SK-N-SH (cell line): ENCODE results near the gene ACADS. TPM values are rescaled to one million over a fixed set of nuclear protein-coding genes. Genes with fewer than 3 reads are reported as not detected.

Source experiments
- CTCF ChIA-PET: fragments of 300-600, 350-600 bp; formaldehyde crosslinking; extraction: SDS; loops from one replicate; lab custom pipeline; 2021; lab: Yijun Ruan, JAX
- POLR2A ChIA-PET: fragments of 350-600 bp; sonication (Branson Sonifier 250); formaldehyde crosslinking; extraction: SDS; loops from one replicate; lab custom pipeline; 2020; ENCODE audit warnings: antibody characterized with exemption, inconsistent platforms; lab: Yijun Ruan, JAX
- DNase-seq: peaks from one replicate; pipeline ENCODE4 v3.0.0; 2012
- H2AFZ ChIP-seq: fragments of 200-600 bp; sonication (generic); 2 replicates; pipeline ENCODE4 v1.8.1; 2016; ENCODE audit warnings: antibody characterized with exemption, mild to moderate bottlenecking, low read depth
- H3F3A ChIP-seq: fragments of 200-600 bp; sonication (generic); replicated peaks from 2 replicates; pipeline ENCODE3; 2016; ENCODE audit warnings: antibody characterized with exemption, mild to moderate bottlenecking; ENCODE audit not compliant: insufficient read depth
- H3K27ac ChIP-seq, 2 experiments: fragments of 200-500 bp in 1 of 2; fragments of 200-600 bp in 1 of 2; sonication (Bioruptor generic) in 1 of 2; sonication (generic), shearing (Covaris generic) in 1 of 2; 2 replicates each; pipeline versions ENCODE4 v1.5.1 to v1.6.1; 2014 to 2016; ENCODE audit warnings: low read depth in 2 of 2, inconsistent platforms in 1 of 2, low read length in 1 of 2, mild to moderate bottlenecking in 1 of 2, mixed read lengths in 1 of 2
- H3K27me3 ChIP-seq: fragments of 200-600 bp; sonication (generic), shearing (Covaris generic); 2 replicates; pipeline ENCODE4 v1.6.1; 2016; ENCODE audit warnings: mixed run types; ENCODE audit not compliant: insufficient read depth
- H3K36me3 ChIP-seq, 2 experiments: fragments of 200-500 bp in 1 of 2; fragments of 200-600 bp in 1 of 2; sonication (Bioruptor generic) in 1 of 2; sonication (generic) in 1 of 2; replicated peaks in 1 of 2; 2 replicates each; pipeline versions ENCODE3 to v1.5.1; 2014 to 2016; ENCODE audit warnings: low read length in 1 of 2, mild to moderate bottlenecking in 1 of 2; ENCODE audit not compliant: insufficient read depth in 2 of 2, control insufficient read depth in 1 of 2
- H3K4me1 ChIP-seq, 2 experiments: fragments of 200-500 bp in 1 of 2; fragments of 200-600 bp in 1 of 2; sonication (Bioruptor generic) in 1 of 2; sonication (generic), shearing (Covaris generic) in 1 of 2; 2 replicates each; pipeline versions ENCODE4 v1.5.1 to v1.6.1; 2014 to 2016; ENCODE audit warnings: low read depth in 1 of 2, low read length in 1 of 2, mixed run types in 1 of 2; ENCODE audit not compliant: insufficient read depth in 2 of 2, control insufficient read depth in 1 of 2
- H3K4me2 ChIP-seq: fragments of 200-600 bp; sonication (generic), shearing (Covaris generic); 2 replicates; pipeline ENCODE4 v1.6.1; 2017; ENCODE audit warnings: mixed run types
- H3K4me3 ChIP-seq, 2 experiments: fragments of 200-500 bp in 1 of 2; fragments of 200-600 bp in 1 of 2; sonication (Bioruptor generic) in 1 of 2; sonication (generic), shearing (Covaris generic) in 1 of 2; 2 replicates each; pipeline versions ENCODE4 v1.5.1 to v1.8.1; 2014 to 2016; ENCODE audit warnings: low read depth in 2 of 2, inconsistent platforms in 1 of 2, low read length in 1 of 2, mild to moderate bottlenecking in 1 of 2, mixed read lengths in 1 of 2, moderate library complexity in 1 of 2
- H3K79me2 ChIP-seq: fragments of 200-600 bp; sonication (generic); 2 replicates; pipeline ENCODE4 v1.8.1; 2017; ENCODE audit warnings: mild to moderate bottlenecking; ENCODE audit not compliant: insufficient read depth
- H3K9ac ChIP-seq: fragments of 200-600 bp; sonication (generic); 2 replicates; pipeline ENCODE4 v1.6.1; 2017; ENCODE audit warnings: mixed run types
- H3K9me2 ChIP-seq: fragments of 200-600 bp; sonication (generic); 2 replicates; pipeline ENCODE4 v1.6.1; 2017; ENCODE audit warnings: mixed run types
- H3K9me3 ChIP-seq: fragments of 200-600 bp; sonication (generic); 2 replicates; pipeline ENCODE4 v1.6.1; 2017; ENCODE audit warnings: mixed run types, mild to moderate bottlenecking, moderate library complexity
- H4K20me1 ChIP-seq: fragments of 200-600 bp; sonication (generic); 2 replicates; pipeline ENCODE4 v1.6.1; 2017; ENCODE audit warnings: mild to moderate bottlenecking, mixed run types; ENCODE audit not compliant: insufficient read depth
- EP300 ChIP-seq, 2 experiments: IDR thresholded peaks; 2 replicates each; pipeline versions ENCODE4 v1.4.0 to v1.6.1; 2012; ENCODE audit warnings: borderline replicate concordance in 1 of 2, low read depth in 1 of 2, low read length in 1 of 2
- FOSL2 ChIP-seq: IDR thresholded peaks from 2 replicates; pipeline ENCODE4 v1.4.0; 2012; ENCODE audit warnings: low read depth, mild to moderate bottlenecking, moderate library complexity, borderline replicate concordance
- GABPA ChIP-seq: IDR thresholded peaks from 2 replicates; pipeline ENCODE4 v1.4.0; 2012; ENCODE audit warnings: low read depth, mild to moderate bottlenecking
- RAD21 ChIP-seq: IDR thresholded peaks from 2 replicates; pipeline ENCODE4 v1.6.1; 2012; ENCODE audit warnings: mild to moderate bottlenecking, low read length
- SIN3A ChIP-seq: IDR thresholded peaks from 2 replicates; pipeline ENCODE4 v1.6.1; 2012; ENCODE audit warnings: low read depth, mild to moderate bottlenecking, low read length, moderate library complexity, borderline replicate concordance
- WGBS: methylation state at CpG from one replicate; pipeline ENCODE4 v1.1.6; 2017; ENCODE audit warnings: low lambda C conversion rate; 5-methylcytosine and 5-hydroxymethylcytosine counted together
- polyA plus RNA-seq, 3 experiments: library from polyadenylated mRNA; depleted of rRNA; stranded (reverse); fragments of >200 nt; gene quantifications; 2 replicates each; pipeline ENCODE4 v1.2.3, GENCODE V29; 2012
- TF ChIP-seq, protein P1 (sequence below): IDR thresholded peaks from 2 replicates; pipeline ENCODE4; 2012
- TF ChIP-seq, protein P2 (sequence below): IDR thresholded peaks from 2 replicates; pipeline ENCODE4 v1.4.0; 2012; ENCODE audit warnings: low read depth, borderline replicate concordance
- TF ChIP-seq, protein P3 (sequence below): IDR thresholded peaks from 2 replicates; pipeline ENCODE4 v1.6.1; 2012; ENCODE audit warnings: mild to moderate bottlenecking, low read depth, low read length, moderate library complexity
- TF ChIP-seq, protein P4 (sequence below): IDR thresholded peaks from 2 replicates; pipeline ENCODE4 v1.4.0; 2012; ENCODE audit warnings: low read depth
- TF ChIP-seq, protein P5 (sequence below): fragments of 150-350 bp; IDR thresholded peaks from 2 replicates; pipeline ENCODE4 v1.6.1; 2017; ENCODE audit warnings: antibody characterized with exemption, low read length, low read depth, borderline replicate concordance

Gene ACADS
- polyA plus RNA-seq, 1 of the 3 experiments (the other 2 are of a cell fraction), result 4.9 TPM

DNA sequence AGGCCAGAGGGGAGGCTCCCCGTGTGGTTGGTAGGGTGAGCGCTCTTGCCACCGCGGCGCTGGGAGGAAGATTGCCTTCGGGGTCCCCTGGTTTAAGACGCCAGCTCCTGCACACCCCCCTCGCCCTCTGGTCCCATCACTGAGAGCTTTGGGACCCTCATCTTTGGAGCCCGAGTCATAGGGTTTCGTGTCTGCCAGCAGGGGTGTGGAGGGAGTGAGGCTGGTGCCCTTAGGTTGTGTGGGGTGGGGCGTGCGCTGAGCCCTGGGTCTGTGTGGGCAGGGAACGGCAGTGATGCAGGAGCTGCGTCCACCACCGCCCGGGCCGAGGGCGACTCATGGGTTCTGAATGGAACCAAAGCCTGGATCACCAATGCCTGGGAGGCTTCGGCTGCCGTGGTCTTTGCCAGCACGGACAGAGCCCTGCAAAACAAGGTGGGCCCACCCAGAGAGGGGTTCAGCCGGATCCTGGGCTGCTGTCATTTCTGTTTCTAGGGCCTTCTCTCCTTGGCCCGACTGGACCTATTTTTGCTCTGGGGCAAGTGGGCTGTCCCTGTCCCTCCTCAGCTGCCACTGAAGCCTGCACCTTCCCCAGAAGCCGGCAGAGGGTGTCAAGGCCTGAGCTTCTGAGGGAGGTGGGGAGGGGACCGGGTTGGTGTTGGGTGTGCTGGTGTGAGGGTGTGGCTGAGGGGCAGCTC, 12.1 kb downstream of the ACADS start:
- DNase-seq, result no peak
- Histone ChIP-seq H4K20me1 (no peaks in the 10 kb centered on the region), H3K4me1 (no peaks in the 10 kb centered on the region), H3K9ac (no peak overlapping the region), H3K4me2 (no peak overlapping the region), H3K9me3 (no peaks in the 10 kb centered on the region), H2AFZ (no peak overlapping the region), H3K27ac (no peak overlapping the region), H3K79me2 (no peaks in the 10 kb centered on the region), H3K36me3 (no peaks in the 10 kb centered on the region), H3K9me2 (no peaks in the 10 kb centered on the region), H3F3A (no peaks in the 10 kb centered on the region), H3K4me3 (no peak overlapping the region), H3K27me3 (no peaks in the 10 kb centered on the region)
- 82% methylated on average over 13 of the region's 25 CpGs for WGBS
- CTCF ChIA-PET, result interaction anchor here (1.1 kb wide), 2 partner anchors 43 to 234 kb away, joined by 3 read pairs; no protein-coding TSS in a partner anchor
- TF ChIP-seq, protein P1, sequence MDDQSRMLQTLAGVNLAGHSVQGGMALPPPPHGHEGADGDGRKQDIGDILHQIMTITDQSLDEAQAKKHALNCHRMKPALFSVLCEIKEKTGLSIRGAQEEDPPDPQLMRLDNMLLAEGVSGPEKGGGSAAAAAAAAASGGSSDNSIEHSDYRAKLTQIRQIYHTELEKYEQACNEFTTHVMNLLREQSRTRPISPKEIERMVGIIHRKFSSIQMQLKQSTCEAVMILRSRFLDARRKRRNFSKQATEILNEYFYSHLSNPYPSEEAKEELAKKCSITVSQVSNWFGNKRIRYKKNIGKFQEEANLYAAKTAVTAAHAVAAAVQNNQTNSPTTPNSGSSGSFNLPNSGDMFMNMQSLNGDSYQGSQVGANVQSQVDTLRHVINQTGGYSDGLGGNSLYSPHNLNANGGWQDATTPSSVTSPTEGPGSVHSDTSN, result no peak
- TF ChIP-seq RAD21, result no peak
- no peak for TF ChIP-seq GABPA
- TF ChIP-seq FOSL2, result no peak
- TF ChIP-seq, protein P2, sequence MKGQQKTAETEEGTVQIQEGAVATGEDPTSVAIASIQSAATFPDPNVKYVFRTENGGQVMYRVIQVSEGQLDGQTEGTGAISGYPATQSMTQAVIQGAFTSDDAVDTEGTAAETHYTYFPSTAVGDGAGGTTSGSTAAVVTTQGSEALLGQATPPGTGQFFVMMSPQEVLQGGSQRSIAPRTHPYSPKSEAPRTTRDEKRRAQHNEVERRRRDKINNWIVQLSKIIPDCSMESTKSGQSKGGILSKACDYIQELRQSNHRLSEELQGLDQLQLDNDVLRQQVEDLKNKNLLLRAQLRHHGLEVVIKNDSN, result no peak
- TF ChIP-seq, protein P3, sequence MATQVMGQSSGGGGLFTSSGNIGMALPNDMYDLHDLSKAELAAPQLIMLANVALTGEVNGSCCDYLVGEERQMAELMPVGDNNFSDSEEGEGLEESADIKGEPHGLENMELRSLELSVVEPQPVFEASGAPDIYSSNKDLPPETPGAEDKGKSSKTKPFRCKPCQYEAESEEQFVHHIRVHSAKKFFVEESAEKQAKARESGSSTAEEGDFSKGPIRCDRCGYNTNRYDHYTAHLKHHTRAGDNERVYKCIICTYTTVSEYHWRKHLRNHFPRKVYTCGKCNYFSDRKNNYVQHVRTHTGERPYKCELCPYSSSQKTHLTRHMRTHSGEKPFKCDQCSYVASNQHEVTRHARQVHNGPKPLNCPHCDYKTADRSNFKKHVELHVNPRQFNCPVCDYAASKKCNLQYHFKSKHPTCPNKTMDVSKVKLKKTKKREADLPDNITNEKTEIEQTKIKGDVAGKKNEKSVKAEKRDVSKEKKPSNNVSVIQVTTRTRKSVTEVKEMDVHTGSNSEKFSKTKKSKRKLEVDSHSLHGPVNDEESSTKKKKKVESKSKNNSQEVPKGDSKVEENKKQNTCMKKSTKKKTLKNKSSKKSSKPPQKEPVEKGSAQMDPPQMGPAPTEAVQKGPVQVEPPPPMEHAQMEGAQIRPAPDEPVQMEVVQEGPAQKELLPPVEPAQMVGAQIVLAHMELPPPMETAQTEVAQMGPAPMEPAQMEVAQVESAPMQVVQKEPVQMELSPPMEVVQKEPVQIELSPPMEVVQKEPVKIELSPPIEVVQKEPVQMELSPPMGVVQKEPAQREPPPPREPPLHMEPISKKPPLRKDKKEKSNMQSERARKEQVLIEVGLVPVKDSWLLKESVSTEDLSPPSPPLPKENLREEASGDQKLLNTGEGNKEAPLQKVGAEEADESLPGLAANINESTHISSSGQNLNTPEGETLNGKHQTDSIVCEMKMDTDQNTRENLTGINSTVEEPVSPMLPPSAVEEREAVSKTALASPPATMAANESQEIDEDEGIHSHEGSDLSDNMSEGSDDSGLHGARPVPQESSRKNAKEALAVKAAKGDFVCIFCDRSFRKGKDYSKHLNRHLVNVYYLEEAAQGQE, result no peak
- TF ChIP-seq, protein P4, sequence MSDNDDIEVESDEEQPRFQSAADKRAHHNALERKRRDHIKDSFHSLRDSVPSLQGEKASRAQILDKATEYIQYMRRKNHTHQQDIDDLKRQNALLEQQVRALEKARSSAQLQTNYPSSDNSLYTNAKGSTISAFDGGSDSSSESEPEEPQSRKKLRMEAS, result no peak
- no peak for TF ChIP-seq SIN3A
- TF ChIP-seq, protein P5, sequence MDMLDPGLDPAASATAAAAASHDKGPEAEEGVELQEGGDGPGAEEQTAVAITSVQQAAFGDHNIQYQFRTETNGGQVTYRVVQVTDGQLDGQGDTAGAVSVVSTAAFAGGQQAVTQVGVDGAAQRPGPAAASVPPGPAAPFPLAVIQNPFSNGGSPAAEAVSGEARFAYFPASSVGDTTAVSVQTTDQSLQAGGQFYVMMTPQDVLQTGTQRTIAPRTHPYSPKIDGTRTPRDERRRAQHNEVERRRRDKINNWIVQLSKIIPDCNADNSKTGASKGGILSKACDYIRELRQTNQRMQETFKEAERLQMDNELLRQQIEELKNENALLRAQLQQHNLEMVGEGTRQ, result no peak
- no peak for TF ChIP-seq EP300 (IDR thresholded peaks at IDR 0.05; ENCODE audit: borderline replicate concordance in 1 of 2, low read depth in 1 of 2, low read length in 1 of 2)
- POLR2A ChIA-PET, result no interaction called here
